ENCODE data around the gene ANK3.

The ANK3 gene

DNA sequence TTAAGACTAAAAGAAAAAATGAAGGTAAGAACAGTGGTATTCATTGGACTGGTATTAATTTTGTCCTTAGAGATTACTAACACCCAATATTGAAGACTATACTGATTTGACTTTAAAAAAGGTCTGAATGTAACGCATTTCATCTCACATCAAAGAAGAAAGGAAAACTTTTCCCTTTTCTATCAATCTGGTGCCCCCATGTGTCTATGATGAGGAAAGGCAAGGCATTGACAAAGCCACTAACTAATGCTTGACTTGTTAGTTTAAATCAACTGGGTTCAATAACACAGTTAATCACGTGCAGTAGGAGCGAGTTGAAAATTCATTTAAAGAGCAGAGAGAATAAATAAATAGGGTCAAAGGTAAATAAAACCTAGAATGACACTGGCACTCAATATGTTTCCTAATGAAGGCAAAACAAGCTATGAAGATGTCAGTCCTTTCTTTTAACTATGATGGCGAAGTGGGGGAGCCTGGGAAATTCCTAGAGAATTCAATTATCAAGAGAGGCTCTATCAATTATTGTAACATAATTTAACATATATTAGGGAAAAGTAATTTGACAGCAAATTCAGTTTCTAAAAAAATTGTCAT lies 180.9 kb downstream of the ANK3 start:
- DNase-seq: no peak

DNA sequence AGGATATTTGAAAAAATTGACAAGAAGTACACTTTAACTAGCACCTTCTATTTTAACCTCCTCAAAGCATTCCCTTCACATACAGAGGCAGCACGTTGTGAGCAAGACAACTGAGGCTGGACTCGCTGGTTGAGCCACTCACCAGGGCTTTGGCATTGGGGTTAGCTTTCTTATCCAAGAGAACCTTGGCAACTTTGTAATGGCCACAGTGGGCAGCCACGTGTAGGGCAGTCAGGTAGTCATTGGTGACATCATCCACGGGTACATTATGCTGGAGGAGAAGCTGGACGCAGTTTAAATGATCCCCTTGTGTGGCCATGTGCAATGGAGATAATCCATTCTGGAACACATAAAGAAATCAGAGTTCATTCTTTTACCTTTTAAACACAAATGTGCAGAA lies 181.8 kb downstream of the ANK3 start:
- DNase-seq: no peak

DNA sequence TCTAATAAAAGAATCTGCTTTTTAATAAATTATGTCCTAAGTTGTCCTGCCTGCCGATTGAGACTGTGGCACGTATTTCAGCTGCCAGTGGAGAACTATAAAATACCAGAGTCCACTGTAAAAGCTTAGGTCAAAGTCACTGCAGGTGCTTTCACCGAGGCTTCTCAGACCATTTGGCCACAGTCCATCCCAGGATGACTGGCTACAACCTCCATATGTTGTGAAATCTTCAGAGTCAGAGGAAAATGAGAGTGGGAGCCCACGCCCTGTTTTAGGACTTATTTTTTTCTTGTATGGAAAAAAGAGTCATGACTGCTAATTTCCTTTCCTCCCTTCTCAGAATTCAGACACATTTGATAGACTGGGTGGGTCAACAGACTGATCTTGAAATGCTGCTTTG lies 182.9 kb downstream of the ANK3 start:
- no peak for DNase-seq

DNA sequence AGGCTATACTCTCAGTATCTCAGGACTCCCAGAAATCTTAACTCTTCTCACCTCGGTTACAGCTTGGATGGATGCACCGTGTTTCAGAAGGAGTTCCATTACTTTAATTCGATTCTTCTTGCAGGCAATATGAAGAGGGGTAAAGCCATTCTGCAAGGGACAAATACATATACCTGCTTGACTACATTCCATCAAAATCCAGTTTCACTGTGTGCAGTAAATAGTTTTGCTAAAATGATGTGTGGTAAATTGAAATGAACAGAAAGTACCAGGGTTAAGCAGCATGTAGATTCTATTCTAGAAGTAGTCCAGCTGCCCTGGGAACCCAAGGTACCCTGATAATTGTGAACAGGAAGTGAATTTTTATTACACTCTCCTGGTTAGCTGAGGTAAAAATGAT lies 183.9 kb downstream of the ANK3 start:
- DNase-seq: no peak

DNA sequence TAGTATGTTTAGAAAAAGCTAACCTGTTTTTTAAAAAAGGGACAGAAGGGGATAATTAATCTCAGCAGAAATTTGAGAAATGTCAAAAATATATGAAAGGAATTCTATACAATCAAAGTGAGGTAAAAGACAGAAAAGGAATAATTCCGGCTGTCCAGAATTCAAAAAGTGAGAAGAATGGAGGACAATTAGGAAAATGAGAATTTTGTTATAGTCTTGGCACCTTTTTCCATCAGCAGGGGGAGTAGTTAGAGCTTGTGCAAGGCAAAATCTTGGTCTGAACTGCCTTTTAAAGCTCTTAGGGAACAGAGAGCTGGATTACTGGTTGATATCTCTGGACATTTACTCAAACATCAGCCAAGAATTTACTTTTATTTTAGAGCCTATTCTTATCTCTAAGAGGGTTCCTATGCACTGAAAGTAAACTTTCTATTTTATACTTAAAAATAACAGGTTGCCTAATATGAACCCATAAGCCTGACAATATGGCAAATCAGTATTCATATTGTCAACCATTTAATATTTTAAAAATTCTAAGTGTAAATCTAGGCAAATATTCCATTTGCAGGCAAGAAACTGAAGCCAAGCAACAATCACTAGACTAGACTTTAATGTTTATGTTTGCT lies 185.6 kb downstream of the ANK3 start:
- no peak for DNase-seq

DNA sequence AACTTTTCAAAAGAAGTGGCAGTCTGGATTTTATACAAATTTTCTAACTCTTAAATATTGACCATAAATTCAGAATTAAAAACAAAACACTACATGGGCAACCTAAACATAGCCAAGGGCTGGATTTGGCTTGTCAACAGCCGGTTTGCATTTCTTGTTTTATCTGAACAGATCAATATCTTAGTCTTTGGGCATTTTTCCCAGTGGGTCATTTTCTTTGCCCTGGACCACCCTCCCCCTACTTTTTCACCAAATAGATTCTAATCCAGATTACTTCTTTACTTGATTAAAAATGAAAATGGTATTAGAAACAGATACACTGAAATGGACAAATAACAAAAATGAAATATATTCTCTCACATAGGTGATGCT lies 189.0 kb downstream of the ANK3 start:
- no peak for DNase-seq

DNA sequence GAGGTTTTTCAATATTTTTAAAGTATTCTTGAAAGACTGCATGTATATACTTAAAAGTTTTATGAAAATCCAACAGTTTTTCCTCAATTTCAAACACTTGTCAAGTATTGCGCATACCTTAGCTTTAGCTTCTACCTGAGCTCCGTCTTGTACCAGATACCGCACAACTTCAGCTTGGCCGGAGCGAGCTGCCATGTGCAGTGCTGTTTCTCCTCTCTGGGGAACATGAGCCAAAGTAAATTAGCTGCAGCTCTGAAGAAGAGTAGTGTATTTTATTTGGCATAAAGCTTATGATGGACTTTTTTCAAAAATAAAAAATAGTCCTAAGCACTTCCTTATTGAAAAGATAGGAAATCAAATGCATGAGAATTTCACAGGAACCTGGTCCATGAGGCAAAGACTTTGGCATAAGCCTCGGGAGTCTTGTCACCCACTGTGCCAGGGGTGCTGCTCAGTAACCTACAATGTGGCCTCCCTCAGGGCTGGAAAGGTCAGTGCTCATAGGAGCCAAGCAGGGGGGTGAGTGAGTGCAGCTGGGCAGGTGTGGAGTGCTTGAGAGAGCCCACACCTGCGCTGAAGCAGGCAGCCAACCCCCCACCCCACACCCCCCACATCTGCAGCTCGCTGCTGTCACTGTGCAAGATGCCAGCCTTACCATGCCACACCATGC lies 189.5 kb downstream of the ANK3 start:
- no peak for DNase-seq

DNA sequence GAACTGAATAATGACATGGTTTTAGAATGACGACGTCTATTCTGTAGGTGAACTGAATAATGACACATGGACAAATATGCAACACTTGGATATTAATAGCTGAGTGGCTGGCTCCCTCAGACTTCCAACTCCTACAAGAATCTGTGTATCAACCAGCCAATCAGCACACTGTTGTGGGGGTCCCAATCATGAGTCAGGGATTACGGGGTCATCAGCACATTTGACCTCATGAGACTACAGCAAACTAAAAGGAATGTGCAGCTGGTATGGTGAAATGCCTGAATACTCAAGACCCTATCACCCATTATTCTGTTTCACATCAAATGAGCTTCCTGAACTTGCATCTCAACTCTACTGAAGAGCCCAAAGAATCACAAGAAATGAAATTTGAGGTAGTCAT lies 192.5 kb downstream of the ANK3 start:
- no peak for DNase-seq

DNA sequence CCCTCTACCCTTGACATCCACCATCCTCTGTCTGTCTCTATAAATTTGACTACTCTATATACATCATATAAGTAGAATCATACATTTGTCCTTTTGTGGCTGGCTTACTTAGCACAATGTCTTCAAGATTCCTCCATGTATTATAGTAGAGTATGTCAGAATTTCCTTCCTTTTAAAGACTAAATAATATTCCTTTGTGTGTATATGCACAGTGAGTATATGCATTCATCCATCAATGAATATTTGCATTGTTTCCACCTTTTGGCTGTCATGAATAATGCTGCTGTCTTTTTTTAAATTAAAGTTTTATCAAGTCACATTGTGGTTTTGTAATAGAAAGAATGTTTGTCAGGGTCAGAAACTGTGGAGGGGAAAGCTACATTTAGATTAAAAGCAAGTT lies 195.3 kb downstream of the ANK3 start:
- no peak for DNase-seq

DNA sequence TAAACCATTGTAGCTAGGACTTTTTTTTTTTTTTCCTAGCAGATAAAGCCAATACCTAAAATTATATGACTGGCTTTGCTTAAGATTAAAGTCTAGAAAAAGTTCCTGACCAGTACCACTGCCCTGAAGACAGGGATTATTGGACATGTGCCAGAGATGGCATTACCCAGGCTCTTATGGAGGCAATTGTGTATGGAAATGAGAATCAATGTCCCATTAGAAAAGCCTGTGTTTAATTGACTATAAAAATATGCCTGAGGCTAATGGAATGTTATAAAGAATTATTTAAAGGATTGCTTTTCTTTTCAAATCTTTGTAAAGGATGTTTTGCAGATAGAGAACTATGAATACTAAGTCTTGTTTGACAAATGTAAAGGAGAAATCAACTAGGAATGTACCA lies 196.7 kb downstream of the ANK3 start:
- no peak for DNase-seq

DNA sequence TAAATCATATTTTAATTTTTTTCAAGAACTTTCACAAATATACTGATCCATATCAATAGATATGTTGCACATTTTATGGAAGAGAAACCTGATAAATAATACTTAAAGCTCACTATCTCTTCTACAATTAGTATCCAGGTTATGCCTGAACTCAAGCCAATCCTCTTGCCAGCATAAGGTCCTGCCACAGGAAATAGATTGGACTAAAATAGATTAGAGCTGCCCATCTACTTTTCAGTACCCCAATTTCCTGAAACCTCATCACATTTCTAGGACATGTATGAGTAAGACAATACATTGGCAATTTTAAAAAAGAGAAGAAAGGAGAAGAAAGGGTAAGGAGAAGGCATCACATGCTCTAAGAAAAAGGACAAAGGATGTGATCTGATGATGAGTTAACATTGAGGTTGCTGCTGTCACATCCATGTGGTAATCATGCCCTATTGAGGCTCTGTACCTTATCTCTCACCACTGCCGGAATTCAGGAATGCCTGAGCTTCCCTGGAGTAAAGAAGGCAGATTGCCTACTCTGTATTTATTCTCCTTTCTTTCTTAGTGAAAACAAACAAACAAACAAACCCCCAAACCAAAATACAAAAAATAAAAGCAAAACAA lies 199.7 kb downstream of the ANK3 start:
- no peak for DNase-seq

DNA sequence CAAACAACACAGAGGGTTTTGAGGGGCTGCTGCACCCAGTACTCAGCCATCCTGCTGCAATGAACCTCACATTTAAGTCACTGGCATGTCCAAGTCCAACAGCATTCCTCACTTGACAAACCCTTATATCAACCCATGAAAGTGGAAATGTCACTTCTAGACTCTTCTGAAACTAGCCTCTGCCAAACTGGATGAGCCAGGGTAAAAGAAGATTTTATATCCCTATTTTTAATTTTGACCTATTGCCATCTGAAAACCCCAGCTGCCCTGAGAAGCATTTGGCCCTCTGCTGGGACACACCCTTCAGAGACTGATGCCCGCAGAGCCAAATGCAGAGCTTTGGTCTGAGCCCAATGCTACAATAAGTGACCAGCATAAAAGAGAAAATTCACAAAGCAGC lies 201.1 kb downstream of the ANK3 start:
- no peak for DNase-seq

DNA sequence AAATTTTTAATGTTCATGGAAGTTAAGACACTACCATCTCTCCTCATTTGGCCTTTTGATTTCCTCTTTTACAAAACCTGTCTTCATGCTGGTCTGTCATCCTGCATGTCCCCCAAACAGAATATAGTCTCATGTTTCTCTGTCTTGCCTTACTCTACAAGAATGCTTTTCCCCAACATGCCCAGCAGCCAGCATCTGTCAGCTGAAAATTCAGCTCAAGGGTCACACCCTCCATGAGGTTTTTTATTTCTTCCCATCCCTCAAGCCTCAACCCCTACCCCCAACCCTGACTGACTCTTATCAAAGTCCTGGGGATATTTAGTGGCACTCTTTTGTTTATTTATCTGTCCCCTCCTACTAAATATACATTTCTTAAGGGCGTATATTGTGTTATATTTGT lies 202.0 kb downstream of the ANK3 start:
- no peak for DNase-seq

DNA sequence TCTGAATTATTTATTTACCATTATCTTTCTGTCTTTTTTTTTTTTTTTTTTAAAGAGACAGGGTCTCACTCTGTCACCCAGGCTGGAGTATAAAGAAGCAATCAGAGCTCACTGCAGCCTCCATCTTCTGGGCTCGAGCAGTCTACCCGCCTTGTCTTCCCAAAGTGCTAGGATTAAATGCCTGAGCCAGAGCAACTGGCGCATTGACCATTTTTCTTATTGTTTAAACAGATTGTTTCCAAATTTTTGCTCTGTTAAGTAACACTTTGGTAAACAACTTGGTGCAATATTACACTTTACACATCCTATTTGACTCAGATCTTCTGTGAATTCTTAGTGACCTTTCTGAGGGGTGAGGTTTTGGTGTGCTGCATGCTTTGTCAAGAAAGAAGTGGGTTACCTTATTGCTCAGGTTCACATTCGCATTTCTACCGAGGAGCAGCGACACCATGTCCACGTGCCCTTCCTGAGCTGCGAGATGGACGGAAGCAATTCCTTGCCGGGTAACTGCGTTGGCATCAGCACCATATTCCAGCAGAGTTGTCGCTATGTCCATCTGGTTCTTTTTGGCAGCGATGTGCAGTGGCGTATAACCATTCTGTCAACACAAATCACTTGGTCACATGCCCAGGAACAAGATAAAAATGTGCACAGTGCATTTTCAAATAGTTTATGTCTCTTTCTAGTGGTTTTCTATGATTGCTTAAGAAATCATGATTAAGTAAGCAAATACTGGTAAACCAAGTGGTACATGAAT lies 203.2 kb downstream of the ANK3 start:
- no peak for DNase-seq

DNA sequence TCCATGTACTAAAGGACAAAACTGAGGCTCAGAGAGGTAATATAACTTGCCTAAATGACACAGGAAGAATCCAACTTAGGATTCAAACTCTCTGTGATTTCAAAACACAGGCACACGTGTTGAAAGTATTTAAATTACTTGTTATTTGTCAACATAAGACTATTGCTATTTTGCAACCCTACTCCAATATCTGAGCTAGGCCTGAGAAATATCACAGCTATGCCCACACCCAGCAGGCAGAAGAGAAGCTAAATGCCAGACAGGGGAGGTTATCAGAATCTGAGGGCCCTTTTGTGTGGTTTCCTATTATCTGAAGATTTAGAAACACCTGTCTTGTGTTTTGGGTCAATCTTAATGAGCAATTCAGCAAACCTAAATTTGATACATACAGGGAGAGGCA lies 204.3 kb downstream of the ANK3 start:
- no peak for DNase-seq

DNA sequence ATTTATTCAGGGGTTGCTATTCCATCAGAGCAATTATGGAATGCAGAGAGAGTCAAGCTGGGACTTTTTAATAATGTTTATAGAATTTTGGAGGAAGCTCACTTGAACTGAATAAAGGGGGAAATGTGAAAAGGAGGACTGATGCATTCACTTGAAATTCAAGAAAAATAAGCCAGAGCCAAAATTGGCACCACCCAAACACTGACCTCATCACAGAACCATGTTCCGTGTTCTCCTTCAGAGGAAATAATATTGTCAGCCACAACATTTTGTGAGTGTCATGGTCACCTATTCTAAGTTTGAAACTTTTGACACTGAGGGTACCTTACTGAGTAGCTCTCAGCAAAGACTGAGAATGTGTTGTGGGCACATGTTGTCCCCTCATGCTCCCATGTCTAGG lies 207.0 kb downstream of the ANK3 start:
- DNase-seq: no peak

DNA sequence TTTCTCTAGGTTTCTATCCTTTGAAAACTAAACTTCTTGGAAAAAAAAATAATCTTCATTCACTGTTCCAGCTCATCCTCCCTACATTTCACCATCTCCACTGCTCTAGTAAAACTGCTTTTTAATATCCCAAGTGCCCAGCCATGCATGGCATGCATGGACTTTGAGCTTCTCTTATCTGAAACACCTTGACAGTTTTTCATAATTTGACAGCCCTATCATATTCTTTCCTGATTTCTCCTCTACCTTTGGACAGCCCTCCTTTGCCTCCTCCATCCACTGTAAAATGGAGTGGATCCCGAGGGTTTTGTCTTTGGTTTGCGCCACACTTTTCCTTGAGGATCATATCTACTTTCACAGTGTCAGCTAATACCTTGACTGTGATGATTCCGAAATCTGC lies 212.8 kb downstream of the ANK3 start:
- no peak for DNase-seq

DNA sequence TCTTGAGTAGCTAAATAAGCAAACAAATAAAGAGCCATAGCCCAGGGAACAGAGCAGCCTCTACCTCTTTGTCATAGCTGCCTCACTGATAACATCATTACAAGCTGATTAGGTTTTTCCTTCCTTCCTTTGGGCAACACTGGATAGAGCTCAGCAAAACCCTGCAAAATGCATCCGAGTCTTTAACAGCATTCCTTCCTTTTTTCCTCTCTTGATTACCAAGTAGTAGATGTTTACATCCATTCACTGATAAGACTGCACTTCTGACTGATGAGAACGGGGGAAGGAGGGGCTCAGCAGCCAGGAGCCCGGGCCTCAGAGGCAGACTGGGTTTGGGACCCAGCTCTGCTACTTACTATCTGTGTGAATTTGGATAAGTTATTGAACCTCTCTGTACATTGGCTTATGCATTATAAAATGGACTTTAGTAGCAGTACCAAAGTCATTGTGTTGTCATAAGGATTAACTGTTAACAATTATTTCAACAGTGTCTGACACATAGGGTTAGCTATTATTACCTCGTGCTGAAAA lies 214.2 kb downstream of the ANK3 start:
- DNase-seq: no peak

DNA sequence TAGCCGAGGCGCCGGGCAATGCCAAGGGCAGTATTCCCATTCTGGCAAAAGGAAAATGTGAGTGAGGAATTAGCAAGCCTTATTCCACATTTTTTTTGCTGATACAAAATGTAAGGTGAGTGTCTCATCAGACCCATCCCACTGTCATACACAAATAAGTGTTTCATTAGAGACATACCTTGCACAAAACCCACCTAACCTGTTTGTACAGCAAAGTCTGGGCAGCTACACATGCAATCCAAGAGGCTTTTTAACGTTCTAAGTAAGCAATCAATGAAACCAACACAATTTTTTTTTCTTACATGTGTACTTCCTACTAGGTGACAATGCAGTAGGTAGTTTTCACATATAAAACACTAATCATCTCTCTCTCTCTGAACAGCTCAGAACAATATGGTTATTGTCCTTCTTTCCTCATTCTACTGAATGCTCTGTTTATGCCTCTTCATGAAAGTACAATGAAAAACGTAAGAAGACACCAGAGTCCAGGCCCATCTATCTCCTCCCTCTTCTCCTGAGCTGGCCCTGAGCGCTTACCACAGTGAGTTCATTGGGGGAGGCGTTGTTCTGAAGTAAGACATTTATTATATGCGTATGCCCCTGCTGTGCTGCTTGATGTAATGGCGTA lies 217.2 kb downstream of the ANK3 start:
- no peak for DNase-seq

DNA sequence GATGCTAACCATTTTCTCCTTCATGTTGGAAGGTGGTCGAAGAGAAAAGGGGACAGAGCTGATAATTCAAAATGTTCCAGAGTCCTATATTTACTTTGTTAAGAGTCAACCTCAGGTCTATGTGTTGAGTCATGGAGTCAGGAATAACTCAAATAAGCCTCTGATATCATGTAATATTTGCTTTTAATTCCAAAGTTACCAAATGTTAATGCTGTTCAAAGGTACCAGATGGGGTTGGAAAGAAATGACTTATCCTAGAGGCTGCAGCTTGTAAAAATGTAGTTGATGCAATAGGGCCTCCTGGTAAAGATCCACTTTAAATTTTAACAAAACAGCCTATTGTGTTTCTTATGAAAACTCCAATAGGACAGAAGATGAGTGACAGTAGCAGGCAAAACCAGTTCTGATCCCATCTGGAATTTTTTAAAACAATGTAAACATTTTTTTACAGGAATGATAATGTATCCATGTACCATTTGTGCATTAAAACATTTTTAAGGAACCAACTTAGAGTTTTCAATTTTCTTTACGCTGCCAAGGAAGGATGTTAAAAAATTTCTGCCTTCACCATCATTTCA lies 218.2 kb downstream of the ANK3 start:
- no peak for DNase-seq

DNA sequence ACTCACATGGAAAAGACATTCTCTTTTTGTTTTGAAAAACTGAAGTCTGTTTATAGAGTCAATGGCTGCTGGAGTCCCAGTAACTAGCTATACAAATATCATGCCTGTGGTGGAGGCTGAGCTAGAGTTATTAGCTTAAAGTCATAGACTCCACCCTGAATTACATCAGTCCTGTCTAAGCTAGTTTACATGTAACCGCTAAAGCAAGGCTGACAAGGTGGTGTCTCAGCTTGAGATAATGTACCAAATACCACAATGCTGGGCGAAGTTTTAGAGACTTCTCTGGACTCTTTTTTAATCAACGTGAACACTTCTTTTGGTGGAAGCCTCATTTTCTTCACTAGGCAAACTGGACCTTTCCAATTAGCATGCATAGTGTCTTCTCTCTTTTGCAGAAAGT lies 219.4 kb downstream of the ANK3 start:
- no peak for DNase-seq

DNA sequence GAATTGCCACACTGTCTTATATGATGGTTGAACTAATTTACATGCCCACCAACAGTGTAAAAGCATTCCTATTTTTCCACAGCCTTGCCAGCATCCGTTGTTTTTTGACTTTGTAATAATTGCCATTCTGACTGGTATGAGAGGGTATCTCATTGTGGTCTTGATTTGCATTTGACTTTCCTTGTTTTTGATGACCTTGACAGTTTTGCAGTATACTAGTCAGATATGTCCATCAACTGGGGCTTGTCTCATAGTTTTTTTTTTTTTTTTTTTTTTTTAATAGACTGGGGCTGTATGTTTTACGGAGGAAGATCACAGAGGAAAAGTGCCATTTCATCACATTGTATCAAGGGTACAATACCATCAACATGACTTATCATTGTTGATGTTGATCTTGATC lies 220.6 kb downstream of the ANK3 start:
- no peak for DNase-seq

DNA sequence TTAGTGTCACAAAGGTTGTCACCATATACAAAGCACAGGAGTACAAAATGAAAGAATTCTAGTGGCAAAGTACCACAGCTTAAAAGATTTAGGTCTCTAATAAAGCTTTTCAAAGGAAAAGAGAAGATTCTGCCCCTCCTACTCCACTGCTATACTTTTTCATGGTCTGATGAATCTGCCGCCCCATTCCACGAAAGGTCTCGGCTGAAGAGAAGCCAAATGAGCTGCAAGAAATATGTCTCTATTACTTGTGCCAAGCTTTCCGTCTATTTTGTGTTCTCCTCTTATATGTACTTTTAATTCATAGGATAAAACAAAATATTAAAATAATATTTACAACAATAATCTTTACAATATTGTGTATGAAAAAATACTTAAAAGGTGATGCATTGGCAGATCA lies 222.6 kb downstream of the ANK3 start:
- DNase-seq: no peak

Measured in T1000 (cell line).